ENCODE data around the gene SLC27A5. TPM values are rescaled to one million over a fixed set of nuclear protein-coding genes. Genes with fewer than 3 reads are reported as not detected.

SLC27A5 gene
- total and polyA plus RNA-seq, 9 of the 15 experiments (the other 6 are each of a cell fraction or from before 2014, with no cell fraction given): 42.2 to 318 (median 64.7) TPM

DNA sequence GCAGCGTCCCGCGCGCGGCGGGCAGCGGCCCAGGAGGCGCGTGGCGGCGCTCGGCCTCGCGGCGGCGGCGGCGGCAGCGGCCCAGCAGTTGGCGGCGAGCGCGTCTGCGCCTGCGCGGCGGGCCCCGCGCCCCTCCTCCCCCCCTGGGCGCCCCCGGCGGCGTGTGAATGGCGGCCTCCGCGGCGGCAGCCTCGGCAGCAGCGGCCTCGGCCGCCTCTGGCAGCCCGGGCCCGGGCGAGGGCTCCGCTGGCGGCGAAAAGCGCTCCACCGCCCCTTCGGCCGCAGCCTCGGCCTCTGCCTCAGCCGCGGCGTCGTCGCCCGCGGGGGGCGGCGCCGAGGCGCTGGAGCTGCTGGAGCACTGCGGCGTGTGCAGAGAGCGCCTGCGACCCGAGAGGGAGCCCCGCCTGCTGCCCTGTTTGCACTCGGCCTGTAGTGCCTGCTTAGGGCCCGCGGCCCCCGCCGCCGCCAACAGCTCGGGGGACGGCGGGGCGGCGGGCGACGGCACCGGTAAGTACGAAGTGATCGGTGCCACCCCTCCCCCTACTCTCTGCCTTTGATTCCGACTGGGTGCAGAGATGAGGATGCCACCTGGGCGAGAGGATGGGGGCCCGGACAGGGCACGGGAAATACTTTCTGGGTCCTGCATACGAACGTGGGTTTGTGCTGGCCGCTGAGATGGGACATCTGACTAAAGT lies 32.9 kb upstream of the SLC27A5 start (continued):
- TF ChIP-seq, protein P1, sequence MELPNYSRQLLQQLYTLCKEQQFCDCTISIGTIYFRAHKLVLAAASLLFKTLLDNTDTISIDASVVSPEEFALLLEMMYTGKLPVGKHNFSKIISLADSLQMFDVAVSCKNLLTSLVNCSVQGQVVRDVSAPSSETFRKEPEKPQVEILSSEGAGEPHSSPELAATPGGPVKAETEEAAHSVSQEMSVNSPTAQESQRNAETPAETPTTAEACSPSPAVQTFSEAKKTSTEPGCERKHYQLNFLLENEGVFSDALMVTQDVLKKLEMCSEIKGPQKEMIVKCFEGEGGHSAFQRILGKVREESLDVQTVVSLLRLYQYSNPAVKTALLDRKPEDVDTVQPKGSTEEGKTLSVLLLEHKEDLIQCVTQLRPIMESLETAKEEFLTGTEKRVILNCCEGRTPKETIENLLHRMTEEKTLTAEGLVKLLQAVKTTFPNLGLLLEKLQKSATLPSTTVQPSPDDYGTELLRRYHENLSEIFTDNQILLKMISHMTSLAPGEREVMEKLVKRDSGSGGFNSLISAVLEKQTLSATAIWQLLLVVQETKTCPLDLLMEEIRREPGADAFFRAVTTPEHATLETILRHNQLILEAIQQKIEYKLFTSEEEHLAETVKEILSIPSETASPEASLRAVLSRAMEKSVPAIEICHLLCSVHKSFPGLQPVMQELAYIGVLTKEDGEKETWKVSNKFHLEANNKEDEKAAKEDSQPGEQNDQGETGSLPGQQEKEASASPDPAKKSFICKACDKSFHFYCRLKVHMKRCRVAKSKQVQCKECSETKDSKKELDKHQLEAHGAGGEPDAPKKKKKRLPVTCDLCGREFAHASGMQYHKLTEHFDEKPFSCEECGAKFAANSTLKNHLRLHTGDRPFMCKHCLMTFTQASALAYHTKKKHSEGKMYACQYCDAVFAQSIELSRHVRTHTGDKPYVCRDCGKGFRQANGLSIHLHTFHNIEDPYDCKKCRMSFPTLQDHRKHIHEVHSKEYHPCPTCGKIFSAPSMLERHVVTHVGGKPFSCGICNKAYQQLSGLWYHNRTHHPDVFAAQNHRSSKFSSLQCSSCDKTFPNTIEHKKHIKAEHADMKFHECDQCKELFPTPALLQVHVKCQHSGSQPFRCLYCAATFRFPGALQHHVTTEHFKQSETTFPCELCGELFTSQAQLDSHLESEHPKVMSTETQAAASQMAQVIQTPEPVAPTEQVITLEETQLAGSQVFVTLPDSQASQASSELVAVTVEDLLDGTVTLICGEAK (IDR thresholded peaks at IDR 0.05): 0 out of 2 replicates have a peak, but pooled peaks have one; percentile 15
- TF ChIP-seq, protein P1 (CRISPR knock-in tag; IDR thresholded peaks at IDR 0.05): no peak
- TF ChIP-seq CREBBP (IDR thresholded peaks at IDR 0.05; ENCODE audit: low read depth, low read length) (no peak), TGIF2 (CRISPR knock-in tag; IDR thresholded peaks at IDR 0.05) (no peak), NR3C1 (CRISPR knock-in tag; IDR thresholded peaks at IDR 0.05) (no peak), TBP (optimal IDR thresholded peaks at IDR 0.05; ENCODE audit: low read depth, low read length) (no peak), CBX5 (IDR thresholded peaks at IDR 0.05; ENCODE audit: borderline replicate concordance, low read depth) (no peak), PTBP1 (IDR thresholded peaks at IDR 0.05; ENCODE audit: low read depth, low read length) (peak; percentile 46; the same call in 1 of the 2 replicates), NFYB (IDR thresholded peaks at IDR 0.05; ENCODE audit: extremely low read depth, insufficient read length) (no peak), YBX1 (IDR thresholded peaks at IDR 0.05) (no peak), FUS (optimal IDR thresholded peaks at IDR 0.05; ENCODE audit: low read depth, low read length) (peak; percentile 7)
- TF ChIP-seq, protein P2, sequence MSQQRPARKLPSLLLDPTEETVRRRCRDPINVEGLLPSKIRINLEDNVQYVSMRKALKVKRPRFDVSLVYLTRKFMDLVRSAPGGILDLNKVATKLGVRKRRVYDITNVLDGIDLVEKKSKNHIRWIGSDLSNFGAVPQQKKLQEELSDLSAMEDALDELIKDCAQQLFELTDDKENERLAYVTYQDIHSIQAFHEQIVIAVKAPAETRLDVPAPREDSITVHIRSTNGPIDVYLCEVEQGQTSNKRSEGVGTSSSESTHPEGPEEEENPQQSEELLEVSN (IDR thresholded peaks at IDR 0.05; ENCODE audit: borderline replicate concordance in 1 of 2, extremely low read depth in 1 of 2, insufficient read depth in 1 of 2, insufficient read length in 1 of 2, low read depth in 1 of 2, low read length in 1 of 2, poor library complexity in 1 of 2, severe bottlenecking in 1 of 2): peak; percentile 12 to 71
- TF ChIP-seq, protein P3, sequence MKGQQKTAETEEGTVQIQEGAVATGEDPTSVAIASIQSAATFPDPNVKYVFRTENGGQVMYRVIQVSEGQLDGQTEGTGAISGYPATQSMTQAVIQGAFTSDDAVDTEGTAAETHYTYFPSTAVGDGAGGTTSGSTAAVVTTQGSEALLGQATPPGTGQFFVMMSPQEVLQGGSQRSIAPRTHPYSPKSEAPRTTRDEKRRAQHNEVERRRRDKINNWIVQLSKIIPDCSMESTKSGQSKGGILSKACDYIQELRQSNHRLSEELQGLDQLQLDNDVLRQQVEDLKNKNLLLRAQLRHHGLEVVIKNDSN (CRISPR knock-in tag; IDR thresholded peaks at IDR 0.05): no peak
- TF ChIP-seq, protein P4, sequence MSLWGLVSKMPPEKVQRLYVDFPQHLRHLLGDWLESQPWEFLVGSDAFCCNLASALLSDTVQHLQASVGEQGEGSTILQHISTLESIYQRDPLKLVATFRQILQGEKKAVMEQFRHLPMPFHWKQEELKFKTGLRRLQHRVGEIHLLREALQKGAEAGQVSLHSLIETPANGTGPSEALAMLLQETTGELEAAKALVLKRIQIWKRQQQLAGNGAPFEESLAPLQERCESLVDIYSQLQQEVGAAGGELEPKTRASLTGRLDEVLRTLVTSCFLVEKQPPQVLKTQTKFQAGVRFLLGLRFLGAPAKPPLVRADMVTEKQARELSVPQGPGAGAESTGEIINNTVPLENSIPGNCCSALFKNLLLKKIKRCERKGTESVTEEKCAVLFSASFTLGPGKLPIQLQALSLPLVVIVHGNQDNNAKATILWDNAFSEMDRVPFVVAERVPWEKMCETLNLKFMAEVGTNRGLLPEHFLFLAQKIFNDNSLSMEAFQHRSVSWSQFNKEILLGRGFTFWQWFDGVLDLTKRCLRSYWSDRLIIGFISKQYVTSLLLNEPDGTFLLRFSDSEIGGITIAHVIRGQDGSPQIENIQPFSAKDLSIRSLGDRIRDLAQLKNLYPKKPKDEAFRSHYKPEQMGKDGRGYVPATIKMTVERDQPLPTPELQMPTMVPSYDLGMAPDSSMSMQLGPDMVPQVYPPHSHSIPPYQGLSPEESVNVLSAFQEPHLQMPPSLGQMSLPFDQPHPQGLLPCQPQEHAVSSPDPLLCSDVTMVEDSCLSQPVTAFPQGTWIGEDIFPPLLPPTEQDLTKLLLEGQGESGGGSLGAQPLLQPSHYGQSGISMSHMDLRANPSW (CRISPR knock-in tag; IDR thresholded peaks at IDR 0.05): 0 out of 2 replicates have a peak, but pooled peaks have one; percentile 38

Data from K562 (cell line).